ENCODE results near the gene FAM200B.

GRCh38 chr4:15729910-15730533, 48.4 kb downstream of the FAM200B start:
- no peak for TF ChIP-seq POLR2A (IDR thresholded peaks at IDR 0.05)
- TF ChIP-seq, protein P1, sequence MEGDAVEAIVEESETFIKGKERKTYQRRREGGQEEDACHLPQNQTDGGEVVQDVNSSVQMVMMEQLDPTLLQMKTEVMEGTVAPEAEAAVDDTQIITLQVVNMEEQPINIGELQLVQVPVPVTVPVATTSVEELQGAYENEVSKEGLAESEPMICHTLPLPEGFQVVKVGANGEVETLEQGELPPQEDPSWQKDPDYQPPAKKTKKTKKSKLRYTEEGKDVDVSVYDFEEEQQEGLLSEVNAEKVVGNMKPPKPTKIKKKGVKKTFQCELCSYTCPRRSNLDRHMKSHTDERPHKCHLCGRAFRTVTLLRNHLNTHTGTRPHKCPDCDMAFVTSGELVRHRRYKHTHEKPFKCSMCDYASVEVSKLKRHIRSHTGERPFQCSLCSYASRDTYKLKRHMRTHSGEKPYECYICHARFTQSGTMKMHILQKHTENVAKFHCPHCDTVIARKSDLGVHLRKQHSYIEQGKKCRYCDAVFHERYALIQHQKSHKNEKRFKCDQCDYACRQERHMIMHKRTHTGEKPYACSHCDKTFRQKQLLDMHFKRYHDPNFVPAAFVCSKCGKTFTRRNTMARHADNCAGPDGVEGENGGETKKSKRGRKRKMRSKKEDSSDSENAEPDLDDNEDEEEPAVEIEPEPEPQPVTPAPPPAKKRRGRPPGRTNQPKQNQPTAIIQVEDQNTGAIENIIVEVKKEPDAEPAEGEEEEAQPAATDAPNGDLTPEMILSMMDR (IDR thresholded peaks at IDR 0.05): peak; percentile 69 to 91 (median 76)

Data from testis (tissue), 2 donors.